Measurements from ENCODE around the gene SYMPK. TPM values are rescaled to one million over a fixed set of nuclear protein-coding genes. Genes with fewer than 3 reads are reported as not detected.

SYMPK gene
- total RNA-seq, 1 experiment from 2014 or later = 33.0 TPM

GRCh38 chr19:45766869-45767346 lies 96.0 kb downstream of the SYMPK start:
- DNase-seq (ENCODE audit: low read depth) = no peak

GRCh38 chr19:45766296-45766868 lies 96.6 kb downstream of the SYMPK start:
- no peak for DNase-seq (ENCODE audit: low read depth)

GRCh38 chr19:45765702-45766295 lies 97.1 kb downstream of the SYMPK start:
- no peak for DNase-seq (ENCODE audit: low read depth)

Other genes with a start within 250 kb of the SYMPK start
- 14.4 and 20.2 TPM in 2 replicates for gene EML2, start 223.8 kb downstream of the SYMPK start, total RNA-seq (2014; rRNA removed; shearing (Covaris generic))
- not detected in 2 replicates for gene GIPR, start 194.9 kb downstream of the SYMPK start, total RNA-seq (2014; rRNA removed; shearing (Covaris generic))
- 474 and 568 TPM in 2 replicates for gene SNRPD2, start 171.2 kb downstream of the SYMPK start, total RNA-seq (2014; rRNA removed; shearing (Covaris generic))
- 13.8 and 15.4 TPM in 2 replicates for gene QPCTL, start 170.5 kb downstream of the SYMPK start, total RNA-seq (2014; rRNA removed; shearing (Covaris generic))
- 3.2 and 5.3 TPM in 2 replicates for gene FBXO46, start 132.3 kb downstream of the SYMPK start, total RNA-seq (2014; rRNA removed; shearing (Covaris generic))
- gene MEIOSIN, start 129.7 kb downstream of the SYMPK start, total RNA-seq (2014; rRNA removed; shearing (Covaris generic)) = 0.10 TPM in 1 of 2 replicates, not detected in the other
- 5.6 and 6.4 TPM in 2 replicates for gene SIX5, start 93.9 kb downstream of the SYMPK start, total RNA-seq (2014; rRNA removed; shearing (Covaris generic))
- 9.3 and 11.1 TPM in 2 replicates for gene DMPK, start 80.7 kb downstream of the SYMPK start, total RNA-seq (2014; rRNA removed; shearing (Covaris generic))
- 14.2 and 20.6 TPM in 2 replicates for gene DMWD, start 70.3 kb downstream of the SYMPK start, total RNA-seq (2014; rRNA removed; shearing (Covaris generic))
- not detected in 2 replicates for gene RSPH6A, start 47.8 kb downstream of the SYMPK start, total RNA-seq (2014; rRNA removed; shearing (Covaris generic))
- gene FOXA3, start 1.2 kb upstream of the SYMPK start, total RNA-seq (2014; rRNA removed; shearing (Covaris generic)) = not detected in 2 replicates
- 12.1 and 19.4 TPM in 2 replicates for gene IRF2BP1, start 23.0 kb upstream of the SYMPK start, total RNA-seq (2014; rRNA removed; shearing (Covaris generic))
- 0.88 and 1.1 TPM in 2 replicates for gene MYPOP, start 39.5 kb upstream of the SYMPK start, total RNA-seq (2014; rRNA removed; shearing (Covaris generic))
- gene NANOS2, start 51.6 kb upstream of the SYMPK start, total RNA-seq (2014; rRNA removed; shearing (Covaris generic)) = not detected in 2 replicates
- not detected in 2 replicates for gene NOVA2, start 110.7 kb upstream of the SYMPK start, total RNA-seq (2014; rRNA removed; shearing (Covaris generic))
- gene CCDC61, start 132.3 kb upstream of the SYMPK start, total RNA-seq (2014; rRNA removed; shearing (Covaris generic)) = 6.6 and 8.8 TPM in 2 replicates
- not detected in 2 replicates for gene PGLYRP1, start 159.9 kb upstream of the SYMPK start, total RNA-seq (2014; rRNA removed; shearing (Covaris generic))
- gene IGFL4, start 177.9 kb upstream of the SYMPK start, total RNA-seq (2014; rRNA removed; shearing (Covaris generic)) = not detected in 2 replicates

All from RPMI7951 (cell line).